GM23338 (cell line): ENCODE measurements around the gene POLD2. TPM values are rescaled to one million over a fixed set of nuclear protein-coding genes. Genes with fewer than 3 reads are reported as not detected.

ENCODE experiments used
- ATAC-seq: fragments of 200-7000 bp; cut with Tn5 transposase; 3 replicates; pipeline ENCODE4 v1.9.1; 2020
- DNase-seq: peaks from one replicate; pipeline ENCODE4 v3.0.0-alpha.2; 2015; ENCODE audit warnings: low spot score
- H2AFZ ChIP-seq: fragments of 200-600 bp; sonication (generic); 2 replicates; pipeline ENCODE4 v1.8.0; 2016; ENCODE audit warnings: antibody characterized with exemption, mild to moderate bottlenecking, moderate library complexity
- H3F3A ChIP-seq: fragments of 200-600 bp; sonication (generic); replicated peaks from 2 replicates; pipeline ENCODE4 v1.8.0; 2017; ENCODE audit warnings: antibody characterized with exemption, mixed run types, low read depth
- H3K27ac ChIP-seq: fragments of 200-600 bp; sonication (generic); 2 replicates; pipeline ENCODE4 v1.6.1; 2016; ENCODE audit warnings: low read depth
- H3K27me3 ChIP-seq: fragments of 200-600 bp; sonication (generic); 2 replicates; pipeline ENCODE4 v1.8.0; 2016; ENCODE audit warnings: mild to moderate bottlenecking, mixed run types, moderate library complexity; ENCODE audit not compliant: insufficient read depth
- H3K36me3 ChIP-seq: fragments of 200-600 bp; sonication (generic); 2 replicates; pipeline ENCODE4 v1.8.0; 2016; ENCODE audit warnings: mild to moderate bottlenecking; ENCODE audit not compliant: insufficient read depth
- H3K4me1 ChIP-seq: fragments of 200-600 bp; sonication (generic); 2 replicates; pipeline ENCODE4 v1.8.0; 2016; ENCODE audit warnings: mild to moderate bottlenecking, moderate library complexity; ENCODE audit not compliant: insufficient read depth
- H3K4me2 ChIP-seq: fragments of 200-600 bp; sonication (generic); 2 replicates; pipeline ENCODE4 v1.7.1; 2017; ENCODE audit warnings: mixed run types
- H3K4me3 ChIP-seq: fragments of 200-600 bp; sonication (generic); 2 replicates; pipeline ENCODE4 v1.6.1; 2016; ENCODE audit warnings: mixed run types
- H3K79me2 ChIP-seq: fragments of 200-600 bp; sonication (generic); replicated peaks from 2 replicates; pipeline ENCODE4 v1.8.0; 2017; ENCODE audit warnings: mild to moderate bottlenecking; ENCODE audit not compliant: insufficient read depth
- H3K9me2 ChIP-seq: fragments of 200-600 bp; sonication (generic); 2 replicates; pipeline ENCODE4 v1.8.0; 2017; ENCODE audit not compliant: insufficient read depth
- H4K20me1 ChIP-seq: fragments of 200-600 bp; sonication (generic); replicated peaks from 2 replicates; pipeline ENCODE4 v1.8.0; 2017; ENCODE audit warnings: mild to moderate bottlenecking; ENCODE audit not compliant: insufficient read depth
- H3K27ac Mint-ChIP-seq: 2 replicates; pipeline ENCODE4 v1.8.0; 2020; ENCODE audit warnings: inconsistent platforms, mild to moderate bottlenecking, moderate library complexity, mixed read lengths
- H3K27me3 Mint-ChIP-seq: 3 replicates; pipeline ENCODE4 v1.8.0; 2022; ENCODE audit warnings: low read depth, mild to moderate bottlenecking, moderate library complexity, mixed read lengths, inconsistent platforms; ENCODE audit not compliant: insufficient read depth, poor library complexity
- H3K36me3 Mint-ChIP-seq: 3 replicates; pipeline ENCODE4 v1.8.0; 2021; ENCODE audit warnings: low read depth, mild to moderate bottlenecking, inconsistent platforms, moderate library complexity, mixed read lengths
- H3K4me1 Mint-ChIP-seq: 3 replicates; pipeline ENCODE4 v1.8.0; 2020; ENCODE audit warnings: mild to moderate bottlenecking, inconsistent platforms, mixed read lengths
- H3K4me3 Mint-ChIP-seq: 3 replicates; pipeline ENCODE4 v1.8.0; 2021; ENCODE audit warnings: moderate library complexity, mild to moderate bottlenecking, inconsistent platforms, mixed read lengths
- H3K9me3 Mint-ChIP-seq: 3 replicates; pipeline ENCODE4 v1.8.0; 2020; ENCODE audit warnings: moderate library complexity, mild to moderate bottlenecking, inconsistent platforms, mixed read lengths
- CREB1 ChIP-seq: fragments of 250-450 bp; sonication (Bioruptor Pico); IDR thresholded peaks from 2 replicates; pipeline ENCODE4 v1.5.0; 2020; ENCODE audit warnings: low read depth, mild to moderate bottlenecking, moderate library complexity
- CTCF ChIP-seq, 2 experiments: fragments of 200-600 bp in 1 of 2; sonication (generic) in 1 of 2; conservative IDR thresholded peaks; 2 replicates each; pipeline versions ENCODE4 v1.5.1 to v1.6.1; 2016 to 2017; ENCODE audit warnings: antibody characterized with exemption in 2 of 2, low read depth in 2 of 2, mild to moderate bottlenecking in 2 of 2, moderate library complexity in 1 of 2
- ETS1 ChIP-seq: IDR thresholded peaks from 2 replicates; pipeline ENCODE4 v1.6.1; 2016; ENCODE audit warnings: antibody characterized with exemption
- EZH2 ChIP-seq: fragments of 200-600 bp; sonication (generic); IDR thresholded peaks from one replicate; pipeline ENCODE4 v1.8.0; 2017; ENCODE audit warnings: antibody characterized with exemption, mild to moderate bottlenecking, low read depth; ENCODE audit not compliant: unreplicated experiment
- EZH2phosphoT487 ChIP-seq: fragments of 200-600 bp; sonication (generic); IDR thresholded peaks from one replicate; pipeline ENCODE4 v1.8.1; 2018; ENCODE audit warnings: antibody characterized with exemption; ENCODE audit not compliant: unreplicated experiment
- JUNB ChIP-seq: IDR thresholded peaks from one replicate; pipeline ENCODE4 v1.6.1; 2016; ENCODE audit warnings: antibody characterized with exemption; ENCODE audit not compliant: unreplicated experiment
- NANOG ChIP-seq: IDR thresholded peaks from 2 replicates; pipeline ENCODE4 v1.6.1; 2016; ENCODE audit warnings: antibody characterized with exemption, borderline replicate concordance
- POLR2AphosphoS5 ChIP-seq: IDR thresholded peaks from 2 replicates; pipeline ENCODE4 v1.6.1; 2016; ENCODE audit warnings: antibody characterized with exemption, low read depth
- REST ChIP-seq: IDR thresholded peaks from one replicate; pipeline ENCODE4 v1.6.1; 2018; ENCODE audit warnings: antibody characterized with exemption; ENCODE audit not compliant: unreplicated experiment
- STAT1 ChIP-seq: IDR thresholded peaks from one replicate; pipeline ENCODE4 v1.6.1; 2016; ENCODE audit warnings: antibody characterized with exemption; ENCODE audit not compliant: unreplicated experiment
- ZNF114 ChIP-seq: fragments of 250-450 bp; sonication (Bioruptor Pico); IDR thresholded peaks from 2 replicates; pipeline ENCODE4 v1.5.0; 2020; ENCODE audit warnings: mild to moderate bottlenecking, moderate library complexity
- ZNF331 ChIP-seq: fragments of 250-450 bp; sonication (Bioruptor Pico); IDR thresholded peaks from 2 replicates; pipeline ENCODE4 v1.5.0; 2020; ENCODE audit warnings: low read depth, mild to moderate bottlenecking, moderate library complexity
- ZNF462 ChIP-seq: fragments of 250-450 bp; sonication (Bioruptor Pico); IDR thresholded peaks from 2 replicates; pipeline ENCODE4 v1.5.0; 2020; ENCODE audit warnings: mild to moderate bottlenecking, moderate library complexity
- polyA plus RNA-seq: library from polyadenylated mRNA; unstranded; fragments of >200 nt; fragmentation: Nextera tagmentation; extraction: Ambion mirVana; gene quantifications from 2 replicates; pipeline ENCODE4 v1.2.1, GENCODE V29; 2016
- total RNA-seq: library from RNA; depleted of rRNA; stranded (reverse); fragments of >200 nt; shearing (Covaris generic); gene quantifications from 2 replicates; pipeline ENCODE4 v1.2.3, GENCODE V29; 2014

The POLD2 gene
- total and polyA plus RNA-seq, 2 experiments from 2014 or later: 101 to 127 TPM

- Mint-ChIP-seq H3K27me3 (peaks cover 7% of the 10 kb centered on the region), H3K4me1 (peaks cover 3% of the 10 kb centered on the region; the same call in 2 of the 3 replicates), H3K4me3 (no peak overlapping the region), H3K27ac (no peak overlapping the region), H3K9me3 (no peaks in the 10 kb centered on the region), H3K36me3 (no peaks in the 10 kb centered on the region)
- Histone ChIP-seq H3K9me2 (no peaks in the 10 kb centered on the region; the same call in 1 of the 2 replicates), H4K20me1 (no peaks in the 10 kb centered on the region), H3K27ac (no peak overlapping the region), H3K36me3 (no peaks in the 10 kb centered on the region), H3K4me1 (no peaks in the 10 kb centered on the region), H3K79me2 (no peaks in the 10 kb centered on the region), H3K4me3 (no peak overlapping the region), H3K4me2 (no peak overlapping the region), H3K27me3 (no peaks in the 10 kb centered on the region), H3F3A (no peaks in the 10 kb centered on the region), H2AFZ (no peak overlapping the region)
- no peak for TF ChIP-seq JUNB
- TF ChIP-seq ETS1: no peak
- no peak for TF ChIP-seq EZH2
- no peak for TF ChIP-seq ZNF331
- TF ChIP-seq STAT1: no peak
- no peak for TF ChIP-seq ZNF114 (CRISPR knock-in tag)
- no peak for TF ChIP-seq EZH2phosphoT487
- no peak for TF ChIP-seq ZNF462 (CRISPR knock-in tag)
- TF ChIP-seq CREB1 (CRISPR knock-in tag): no peak
- TF ChIP-seq CTCF (conservative IDR thresholded peaks at IDR 0.05; ENCODE audit: low read depth in 2 of 2): no peak
- no peak for TF ChIP-seq REST
- TF ChIP-seq NANOG: no peak
- TF ChIP-seq POLR2AphosphoS5: no peak
- DNase-seq: no peak
- ATAC-seq: no peak
These were observed 49.0 kb upstream of the POLD2 start for GRCh38 chr7:44172352-44172751.
